GM06990 (cell line): Measurements from ENCODE around the gene EHBP1L1.
"Not testable (repeated sequence)": the region's sequence is repeated elsewhere in the genome, so short reads cannot be mapped to it uniquely, and the experiment has no call there.

Source experiments
- DNase-seq: peaks from one replicate; pipeline ENCODE4 v3.0.0-alpha.2; 2011; ENCODE audit not compliant: insufficient read length; ENCODE audit errors: extremely low read depth
- H3K27me3 ChIP-seq: replicated peaks from 2 replicates; pipeline ENCODE4 v1.6.0; 2011; ENCODE audit warnings: low read length; ENCODE audit not compliant: control insufficient read depth, insufficient read depth
- H3K36me3 ChIP-seq: 2 replicates; pipeline ENCODE4 v1.5.1; 2011; ENCODE audit warnings: low read length; ENCODE audit not compliant: control insufficient read depth, insufficient read depth
- H3K4me3 ChIP-seq: replicated peaks from 2 replicates; pipeline ENCODE4 v1.5.1; 2011; ENCODE audit warnings: low read depth, mild to moderate bottlenecking, control low read depth, low read length
- CTCF ChIP-seq: IDR thresholded peaks from 2 replicates; pipeline ENCODE4 v1.5.1; 2011; ENCODE audit warnings: low read length, control low read depth, mild to moderate bottlenecking, inconsistent platforms; ENCODE audit not compliant: insufficient read depth, poor library complexity, severe bottlenecking

Gene EHBP1L1

GRCh38 chr11:65637032-65637557, 61.2 kb downstream of the EHBP1L1 start:
- TF ChIP-seq CTCF, result no peak
- DNase-seq, result no peak
- Histone ChIP-seq H3K4me3 (no peak overlapping the region), H3K27me3 (no peaks in the 10 kb centered on the region), H3K36me3 (peaks cover 40% of the 10 kb centered on the region)

- Histone ChIP-seq H3K27me3 (no peaks in the 10 kb centered on the region), H3K4me3 (peak within 1 kb of the TSS; percentile 94), H3K36me3 (peaks cover 46% of the 10 kb centered on the region)
- TF ChIP-seq CTCF, result peak; percentile 26
- DNase-seq, result peak; percentile 83
Measured at GRCh38 chr11:65637794-65638419, 62.1 kb downstream of the EHBP1L1 start, which contains the start of gene SIPA1. Gene SIPA1 (plus strand): TSS chr11:65638101. CDS start chr11:65640922, 2,821 bp downstream.

GRCh38 chr11:65639228-65639597, 63.4 kb downstream of the EHBP1L1 start:
- not testable (repeated sequence) for H3K27me3 ChIP-seq, DNase-seq
- peaks cover 42% of the 10 kb centered on the region for H3K36me3 ChIP-seq
- peak overlapping the region; percentile 94 for H3K4me3 ChIP-seq

GRCh38 chr11:65639623-65640482, 64.0 kb downstream of the EHBP1L1 start:
- Histone ChIP-seq H3K36me3 (peaks cover 40% of the 10 kb centered on the region), H3K4me3 (peak overlapping the region; percentile 60)

GRCh38 chr11:65640483-65641296, 64.8 kb downstream of the EHBP1L1 start:
- Histone ChIP-seq H3K4me3 (peak overlapping the region; percentile 60), H3K36me3 (peaks cover 38% of the 10 kb centered on the region), H3K27me3 (no peaks in the 10 kb centered on the region)
- TF ChIP-seq CTCF, result no peak
- no peak for DNase-seq

More at GRCh38 chr11:65639623-65640482, 64.0 kb downstream of the EHBP1L1 start:
- DNase-seq, result peak; percentile 83
- H3K27me3 ChIP-seq, result no peaks in the 10 kb centered on the region
- TF ChIP-seq CTCF, result no peak
